ENCODE data around the gene OR5I1.
"Not testable (repeated sequence)": the region's sequence is repeated elsewhere in the genome, so short reads cannot be mapped to it uniquely, and the experiment has no call there.

The OR5I1 gene

GRCh38 chr11:55936300-55936699 lies at the start of gene OR5I1:
TSS of gene OR5I1 (minus strand) at chr11:55936400. CDS start at chr11:55936400, 0 bp downstream.
- DNase-seq (ENCODE audit: low read depth in 1 of 2, low spot score in 1 of 2): no peak

GRCh38 chr11:55970935-55971334 lies 34.7 kb upstream of the OR5I1 start:
- no peak for DNase-seq (ENCODE audit: low read depth in 1 of 2, low spot score in 1 of 2)

- DNase-seq (ENCODE audit: low read depth in 1 of 2, low spot score in 1 of 2): no peak
Observed at GRCh38 chr11:55969845-55970244, 33.6 kb upstream of the OR5I1 start, which contains the start of gene OR10AG1. TSS of gene OR10AG1 (minus strand) at chr11:55969945. CDS start at chr11:55969907, 38 bp downstream.

- DNase-seq (ENCODE audit: low read depth in 1 of 2, low spot score in 1 of 2): no peak
Observed at GRCh38 chr11:55967914-55968313, 31.7 kb upstream of the OR5I1 start.

- no peak for DNase-seq (ENCODE audit: low read depth in 1 of 2, low spot score in 1 of 2)
Observed at GRCh38 chr11:55966391-55966790, 30.2 kb upstream of the OR5I1 start.

- DNase-seq (ENCODE audit: low read depth in 1 of 2, low spot score in 1 of 2): no peak
Observed at GRCh38 chr11:55956521-55956920, 20.3 kb upstream of the OR5I1 start.

GRCh38 chr11:55949330-55949729 lies 13.1 kb upstream of the OR5I1 start:
- no peak for DNase-seq (ENCODE audit: low read depth in 1 of 2, low spot score in 1 of 2)

- no peak for DNase-seq (ENCODE audit: low read depth in 1 of 2, low spot score in 1 of 2)
Observed at GRCh38 chr11:55942785-55943392, 6.7 kb upstream of the OR5I1 start.

- no peak for DNase-seq (ENCODE audit: low read depth in 1 of 2, low spot score in 1 of 2)
Observed at GRCh38 chr11:55920537-55920936, 15.7 kb downstream of the OR5I1 start.

- DNase-seq (ENCODE audit: low read depth in 1 of 2, low spot score in 1 of 2): no peak
Observed at GRCh38 chr11:55914482-55914881, 21.7 kb downstream of the OR5I1 start, which contains the start of gene OR5W2. TSS of gene OR5W2 (minus strand) at chr11:55914582. CDS start at chr11:55914582, 0 bp downstream.

GRCh38 chr11:55902308-55902707 lies 33.9 kb downstream of the OR5I1 start:
- no peak for DNase-seq (ENCODE audit: low read depth in 1 of 2, low spot score in 1 of 2)

- no peak for DNase-seq (ENCODE audit: low read depth in 1 of 2, low spot score in 1 of 2)
Observed at GRCh38 chr11:55895216-55895615, 41.0 kb downstream of the OR5I1 start.

- DNase-seq (ENCODE audit: low read depth in 1 of 2, low spot score in 1 of 2): not testable (repeated sequence)
Observed at GRCh38 chr11:55885481-55885880, 50.7 kb downstream of the OR5I1 start.

All from stimulated activated CD4-positive, alpha-beta T cell treated with anti-CD3 and anti-CD28 coated beads, Interleukin-15, amount 100 ng/mL, for 1 hour (primary cell).